GM04503 (cell line): Measurements from ENCODE around the gene RNF152.
A peak's percentile ranks its signal among the peaks of the same experiment; 100 is the strongest.

Source experiments
- DNase-seq: peaks from one replicate; pipeline ENCODE4 v3.0.0-alpha.2; 2012; ENCODE audit warnings: low read depth

Gene RNF152

GRCh38 chr18:61854578-61855448 is 38.0 kb downstream of the RNF152 start:
- no peak for DNase-seq

GRCh38 chr18:61853855-61854254 is 39.0 kb downstream of the RNF152 start:
- no peak for DNase-seq

DNA sequence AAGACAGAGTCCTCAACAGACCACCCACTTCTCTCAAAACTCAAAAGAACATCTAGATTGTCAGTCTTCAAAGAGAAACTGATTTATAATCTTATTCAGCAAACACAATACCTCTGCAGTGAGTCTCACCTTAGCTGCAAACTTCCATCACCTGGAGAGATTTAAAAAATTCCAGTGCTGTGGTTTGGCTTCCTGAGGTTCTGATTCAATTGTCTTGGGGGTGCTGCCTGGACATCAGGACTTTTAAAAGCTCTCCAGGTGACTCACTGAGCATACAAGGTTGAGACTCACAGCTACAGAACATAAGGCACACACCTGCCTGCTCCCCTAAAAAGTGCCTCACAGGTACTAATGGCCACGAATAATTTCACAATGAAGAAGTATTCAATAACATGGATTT is 40.3 kb downstream of the RNF152 start:
- DNase-seq, result no peak

- no peak for DNase-seq
Measured at GRCh38 chr18:61851940-61852451, 40.8 kb downstream of the RNF152 start.

- no peak for DNase-seq
Measured at GRCh38 chr18:61851279-61851678, 41.5 kb downstream of the RNF152 start.

DNA sequence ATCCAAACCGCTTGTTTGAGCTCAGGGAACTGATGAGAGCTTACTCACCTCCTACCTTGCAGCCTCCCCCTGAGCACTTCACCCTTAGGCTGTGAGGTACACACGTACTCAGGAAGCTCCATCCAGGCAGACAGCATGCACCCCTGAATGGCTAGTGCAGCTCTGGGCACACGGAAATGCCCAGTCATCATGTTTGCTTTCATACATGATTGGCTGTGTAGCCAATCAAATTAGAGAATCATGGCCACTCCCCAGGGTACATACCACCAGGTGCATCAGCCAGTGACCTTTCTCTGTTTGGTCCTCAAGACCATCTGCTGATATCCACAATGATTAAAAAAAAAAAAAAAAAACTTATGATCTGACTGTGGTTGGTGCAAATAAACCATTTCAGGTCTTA is 42.1 kb downstream of the RNF152 start:
- DNase-seq, result no peak

GRCh38 chr18:61847164-61847791 is 45.5 kb downstream of the RNF152 start:
- no peak for DNase-seq

DNA sequence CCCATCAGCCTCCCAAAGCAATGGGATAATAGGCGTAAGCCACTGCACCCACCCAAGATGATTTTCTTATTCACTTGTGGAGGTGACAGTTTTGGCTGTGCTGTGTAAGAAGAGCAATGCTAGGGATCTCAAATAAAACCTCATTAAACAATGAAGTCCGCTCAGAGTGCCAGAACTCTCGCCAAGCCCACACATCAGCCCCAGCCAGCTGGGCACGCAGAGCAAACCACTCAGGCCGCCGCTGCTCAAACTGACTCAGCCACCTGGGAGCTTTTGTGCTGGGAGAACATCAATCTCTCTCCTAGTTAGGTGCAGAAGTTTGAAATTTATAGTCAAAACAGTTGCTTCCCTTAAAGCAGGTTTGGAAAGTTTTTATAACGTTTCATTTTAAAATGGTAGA is 47.6 kb downstream of the RNF152 start:
- no peak for DNase-seq

GRCh38 chr18:61844726-61845125 is 48.1 kb downstream of the RNF152 start:
- no peak for DNase-seq

DNA sequence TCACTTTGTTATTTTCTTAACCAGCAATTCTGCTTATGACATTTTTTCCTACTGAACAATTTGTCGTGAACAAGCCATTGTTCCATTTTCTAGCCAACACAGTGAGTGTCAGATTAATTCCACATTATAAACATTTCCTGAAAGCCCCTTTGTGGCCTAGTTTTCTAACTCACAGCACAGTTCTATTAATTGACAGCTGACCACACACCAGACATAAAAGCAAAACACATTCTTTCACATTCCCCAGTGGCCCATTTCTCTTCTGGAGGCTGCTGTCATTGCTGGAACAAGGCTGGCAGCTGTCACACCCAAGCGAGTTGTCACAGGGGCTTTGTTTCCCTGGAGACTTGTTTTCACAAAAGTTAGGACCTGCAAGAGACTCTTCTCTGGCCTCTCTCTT is 50.7 kb downstream of the RNF152 start:
- DNase-seq, result no peak

- no peak for DNase-seq
Measured at GRCh38 chr18:61841706-61842105, 51.1 kb downstream of the RNF152 start.

DNA sequence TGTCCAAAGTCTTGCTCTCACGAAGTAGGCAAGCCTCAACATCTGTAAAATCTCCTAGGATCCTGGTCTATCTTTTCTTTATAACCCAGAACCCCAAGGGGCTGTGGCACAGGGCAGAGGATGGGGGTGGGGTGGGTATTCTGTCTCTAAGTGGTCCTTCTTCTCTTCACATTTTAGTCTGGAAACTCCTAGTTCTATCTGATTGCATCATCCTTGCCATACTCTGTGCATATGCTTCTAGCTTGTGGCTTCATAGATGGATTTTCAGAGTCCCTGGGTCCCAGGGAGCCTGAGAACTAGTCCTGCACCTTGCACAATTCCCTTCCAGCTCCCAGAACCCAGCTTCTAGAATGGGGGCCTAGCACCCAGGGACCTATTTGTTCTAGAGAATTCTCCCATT is 52.5 kb downstream of the RNF152 start:
- DNase-seq, result no peak

DNA sequence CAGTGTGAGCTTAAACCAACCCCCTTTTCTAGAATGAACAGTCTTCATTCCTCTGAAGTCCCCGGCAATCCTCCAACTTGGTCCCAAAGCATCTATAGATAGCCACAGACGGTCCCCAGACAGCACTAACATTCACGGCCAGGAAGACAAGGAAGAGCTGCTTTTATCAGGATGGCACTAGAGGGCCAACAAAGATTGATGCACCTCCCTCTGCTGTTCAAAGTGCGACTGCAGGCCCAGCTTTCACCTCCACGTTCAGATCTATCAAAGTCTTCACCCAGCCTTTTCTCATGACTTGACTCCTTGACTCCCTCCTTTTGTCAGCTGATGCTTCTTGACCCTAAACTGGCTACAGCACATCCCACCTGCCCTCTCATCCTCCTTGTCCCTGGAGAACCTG is 54.3 kb downstream of the RNF152 start:
- no peak for DNase-seq

DNA sequence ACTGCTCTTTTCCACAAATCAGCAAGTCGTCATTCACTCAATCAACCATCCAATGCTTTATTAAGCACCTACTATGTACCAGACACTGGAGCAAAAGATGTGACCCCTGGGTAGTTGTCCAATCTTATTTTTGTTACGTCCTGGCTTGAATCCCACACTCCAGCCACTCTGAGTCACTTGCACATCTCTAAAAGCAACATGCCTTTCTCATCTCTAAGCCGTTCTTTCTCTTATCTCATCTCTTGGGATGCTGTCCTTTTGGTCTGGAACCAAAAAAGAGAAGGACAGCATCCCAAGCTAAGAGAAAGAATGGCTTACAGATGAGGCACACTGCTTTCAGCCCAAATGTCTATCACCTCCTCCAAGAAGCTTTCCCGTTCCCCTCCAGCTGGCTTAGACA is 58.8 kb downstream of the RNF152 start:
- DNase-seq, result no peak

DNA sequence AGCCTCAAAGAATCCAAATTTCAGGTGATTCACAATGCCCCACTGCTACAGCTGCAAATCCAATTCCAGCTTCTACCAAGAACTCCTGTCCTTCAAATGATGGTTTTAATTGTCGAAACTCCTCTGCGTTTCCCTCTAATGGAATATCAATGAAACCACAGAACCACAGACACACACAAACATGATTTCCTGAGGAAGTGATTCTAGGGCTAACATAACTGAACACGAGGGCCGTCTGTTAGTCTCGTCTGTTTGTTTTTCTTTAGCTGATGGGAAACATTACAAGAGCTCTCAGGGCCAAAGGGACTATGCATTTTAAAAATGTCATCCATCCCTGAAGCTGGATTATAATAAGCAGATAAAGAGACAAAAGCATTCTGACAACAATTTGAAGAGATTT is 59.4 kb downstream of the RNF152 start:
- peak; percentile 16 for DNase-seq

- no peak for DNase-seq
Measured at GRCh38 chr18:61832858-61833257, 59.9 kb downstream of the RNF152 start.

DNA sequence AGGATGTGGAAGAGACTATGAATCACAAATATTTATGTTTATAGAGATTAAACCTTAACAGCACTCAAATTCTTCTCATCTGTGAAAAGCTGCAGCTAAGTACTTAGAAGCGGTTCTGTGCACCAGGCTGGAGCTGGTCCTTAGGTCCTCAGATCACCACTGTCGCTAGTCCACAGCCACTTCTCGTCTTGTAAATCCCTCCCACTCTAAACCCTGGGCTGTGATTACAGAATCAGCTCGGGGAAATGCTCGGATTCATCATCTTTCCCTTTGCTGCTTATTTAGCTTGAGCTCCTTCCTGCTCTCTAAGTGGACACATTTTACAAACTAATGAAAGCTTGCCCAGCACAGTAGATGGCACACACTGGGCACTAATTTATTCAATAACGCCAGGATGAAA is 61.7 kb downstream of the RNF152 start:
- DNase-seq, result no peak

- DNase-seq, result no peak
Measured at GRCh38 chr18:61829108-61829507, 63.7 kb downstream of the RNF152 start.

- DNase-seq, result no peak
Measured at GRCh38 chr18:61827591-61827990, 65.2 kb downstream of the RNF152 start.

DNA sequence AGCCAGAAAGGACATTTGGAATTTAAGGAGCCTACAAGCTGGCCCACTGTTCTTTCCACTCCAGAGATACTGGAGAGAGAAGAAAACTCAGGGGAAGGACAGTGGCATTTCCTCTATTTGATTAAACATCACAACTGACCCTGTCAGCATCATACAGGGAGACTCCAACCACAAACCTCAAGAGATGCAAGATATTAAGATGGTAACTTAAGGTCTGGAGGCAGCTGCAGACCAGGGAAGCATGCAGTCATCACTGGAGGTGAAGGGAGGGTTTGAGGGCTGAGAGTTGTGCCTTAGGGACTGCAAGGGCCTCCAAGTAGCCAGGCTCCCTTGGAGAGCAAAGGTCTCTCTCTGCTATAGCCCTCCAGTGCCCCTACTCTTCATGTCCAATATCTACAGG is 67.4 kb downstream of the RNF152 start:
- peak; percentile 29 for DNase-seq

GRCh38 chr18:61824733-61825363 is 68.0 kb downstream of the RNF152 start:
- no peak for DNase-seq

DNA sequence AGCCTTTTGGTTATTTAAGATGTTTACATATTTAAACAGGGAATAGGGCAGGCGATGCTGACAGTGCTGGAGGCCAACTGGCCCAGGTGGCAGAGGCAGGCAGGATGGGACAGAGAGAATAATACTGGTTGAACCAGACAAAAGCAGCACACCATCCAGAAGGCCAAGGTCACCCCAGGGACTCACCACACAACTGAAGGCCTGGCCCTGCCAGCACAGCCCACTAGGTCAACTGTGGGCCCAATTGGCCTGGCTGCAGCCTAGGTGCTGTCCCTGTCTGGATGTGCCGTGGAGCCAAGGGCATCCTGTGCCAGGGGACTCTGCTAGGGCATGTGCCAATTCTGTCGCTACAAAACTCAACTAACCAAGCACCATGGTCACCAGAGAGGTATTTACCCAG is 69.2 kb downstream of the RNF152 start:
- DNase-seq, result no peak

- DNase-seq, result no peak
Measured at GRCh38 chr18:61822879-61823278, 69.9 kb downstream of the RNF152 start.
